Right renal pelvis (tissue), 4 donors: ENCODE results near the gene KIF7. TPM values are rescaled to one million over a fixed set of nuclear protein-coding genes. Genes with fewer than 3 reads are reported as not detected.
"Not testable (repeated sequence)": the region's sequence is repeated elsewhere in the genome, so short reads cannot be mapped to it uniquely, and the experiment has no call there.

Experiments
- DNase-seq, 4 donors: peaks; one replicate each; pipeline ENCODE4 v3.0.0-alpha.2; 2013; ENCODE audit warnings: low read depth in 4 of 4, low spot score in 3 of 4, missing footprints in 1 of 4
- polyA plus RNA-seq, 4 donors: library from polyadenylated mRNA; unstranded; fragments of 120-200 nt; gene quantifications; one replicate each; pipeline ENCODE4 v1.2.1, GENCODE V29; 2013; ENCODE audit not compliant: insufficient read length in 4 of 4

Gene KIF7
- polyA plus RNA-seq, 4 donors: 9.7 to 13.4 (median 10.2) TPM

- no peak for DNase-seq
These were observed 27.9 kb downstream of the KIF7 start for GRCh38 chr15:89627256-89627970.

GRCh38 chr15:89625716-89626115 lies 29.6 kb downstream of the KIF7 start:
- no peak for DNase-seq

- DNase-seq: no peak
These were observed 32.1 kb downstream of the KIF7 start for GRCh38 chr15:89623165-89623564.

DNA sequence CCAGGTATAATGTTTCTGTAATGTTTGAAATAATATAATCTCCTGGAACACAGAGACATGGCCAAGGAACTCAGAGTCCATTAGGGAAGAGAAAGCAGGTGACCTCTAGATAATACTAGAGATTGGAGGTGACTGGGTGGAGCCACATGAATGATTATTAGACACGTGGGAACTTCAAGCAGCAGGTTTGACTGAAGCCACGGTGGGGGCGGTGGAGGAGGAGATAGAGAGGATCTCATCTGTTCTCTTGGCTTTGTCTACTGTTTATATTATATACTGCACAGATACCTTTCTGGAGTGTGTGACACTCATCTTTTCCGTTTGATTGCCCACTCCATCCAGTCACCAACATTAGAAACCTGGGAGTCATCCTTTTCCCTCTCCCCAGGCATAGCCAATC lies 33.7 kb downstream of the KIF7 start:
- no peak for DNase-seq

DNA sequence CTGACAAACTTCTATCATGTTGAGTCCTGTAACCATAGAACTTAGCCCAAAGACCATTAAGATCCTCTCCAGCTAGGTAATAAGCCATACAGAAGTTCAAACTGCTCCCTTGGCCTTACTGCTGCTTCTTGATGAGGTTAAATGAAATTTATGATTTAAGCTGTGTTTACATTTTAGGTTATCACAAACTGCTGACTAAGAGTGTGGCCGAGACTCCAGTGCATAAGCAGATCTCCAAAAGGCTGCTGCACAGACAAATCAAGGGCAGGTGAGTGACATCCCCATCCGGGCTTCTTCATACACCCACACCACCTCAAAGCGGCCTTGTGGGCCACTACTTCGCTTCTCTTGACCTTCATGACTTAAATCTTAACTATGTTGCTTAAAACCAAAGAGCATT lies 39.0 kb downstream of the KIF7 start:
- no peak for DNase-seq

DNA sequence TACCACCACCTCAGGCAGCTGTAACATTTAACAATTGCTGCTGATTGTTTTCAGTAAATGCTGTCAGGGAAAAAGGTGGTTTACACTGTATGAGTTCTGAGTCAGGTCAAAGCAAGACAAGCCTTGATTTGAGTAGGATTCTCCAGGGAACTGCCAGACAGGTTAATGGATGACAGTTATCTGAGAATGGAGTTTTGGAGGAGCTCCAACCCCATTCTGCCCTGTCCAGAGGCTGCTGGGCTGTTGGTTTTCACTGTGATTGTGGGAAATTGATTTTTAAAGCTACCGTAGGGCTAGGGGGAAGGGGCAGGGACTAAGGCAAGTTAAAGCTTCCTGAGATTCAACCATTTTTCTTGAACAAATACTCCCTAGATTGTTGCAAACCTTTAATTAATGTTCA lies 40.1 kb downstream of the KIF7 start:
- DNase-seq: no peak

DNA sequence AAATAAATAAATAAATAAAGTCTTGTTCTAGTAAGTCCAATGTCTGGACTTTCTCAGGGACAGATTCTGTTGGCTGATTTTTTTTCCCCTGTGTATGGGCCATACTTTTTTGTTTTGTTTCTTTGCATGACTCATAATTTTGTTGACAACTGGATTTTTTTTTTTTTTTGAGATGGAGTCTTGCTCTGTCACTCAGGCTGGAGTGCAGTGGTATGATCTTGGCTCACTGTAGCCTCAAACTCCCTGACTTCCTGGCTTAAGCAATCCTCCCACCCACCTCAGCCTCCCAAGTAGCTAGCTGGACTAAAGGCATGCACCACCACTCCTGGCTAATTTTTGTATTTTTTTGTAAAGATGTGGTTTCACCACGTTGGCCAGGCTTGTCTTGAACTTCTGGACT lies 41.1 kb downstream of the KIF7 start:
- no peak for DNase-seq

- DNase-seq: no peak
These were observed 42.2 kb downstream of the KIF7 start for GRCh38 chr15:89613031-89613430.

DNA sequence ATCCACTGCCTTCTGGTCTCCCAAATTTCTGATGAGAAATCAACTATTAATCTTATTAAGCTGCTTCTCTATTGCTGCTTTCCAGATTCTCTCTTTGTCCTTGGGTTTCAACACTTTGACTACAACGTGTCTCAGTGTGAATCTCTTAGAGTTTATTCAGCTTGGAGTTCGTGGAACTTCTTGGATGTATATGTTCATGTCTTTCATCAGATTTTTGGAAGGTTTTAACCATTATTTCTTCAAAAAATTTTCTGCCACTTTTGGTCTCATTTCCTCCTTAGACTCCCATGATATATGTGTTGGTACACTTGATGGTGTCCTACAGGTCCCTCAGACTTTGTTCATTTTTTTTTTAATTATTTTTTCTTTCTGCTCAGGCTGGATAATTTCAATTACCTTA lies 44.0 kb downstream of the KIF7 start:
- no peak for DNase-seq

GRCh38 chr15:89599021-89599420 lies 56.2 kb downstream of the KIF7 start:
- no peak for DNase-seq

GRCh38 chr15:89593018-89593417 lies 62.2 kb downstream of the KIF7 start:
- DNase-seq: no peak

DNA sequence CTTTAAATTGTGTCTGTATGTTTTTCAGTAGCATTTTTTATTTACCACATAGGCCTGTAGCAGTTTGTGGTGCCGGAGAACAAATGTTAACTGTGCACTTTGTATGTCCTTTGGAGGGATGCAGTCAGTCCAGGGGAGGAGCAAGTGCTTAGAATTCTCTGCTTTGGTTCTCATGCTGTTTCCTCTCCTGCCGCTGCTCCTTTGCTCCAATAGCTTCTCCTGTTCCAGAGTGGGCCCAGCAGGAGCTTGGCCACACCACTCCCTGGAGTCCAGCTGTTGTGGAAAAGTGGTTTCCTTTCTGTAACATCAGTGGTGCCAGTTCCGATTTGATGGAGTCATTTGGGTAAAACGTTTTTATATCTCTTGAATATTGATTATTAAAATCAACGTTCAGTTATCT lies 63.4 kb downstream of the KIF7 start:
- DNase-seq: no peak

DNA sequence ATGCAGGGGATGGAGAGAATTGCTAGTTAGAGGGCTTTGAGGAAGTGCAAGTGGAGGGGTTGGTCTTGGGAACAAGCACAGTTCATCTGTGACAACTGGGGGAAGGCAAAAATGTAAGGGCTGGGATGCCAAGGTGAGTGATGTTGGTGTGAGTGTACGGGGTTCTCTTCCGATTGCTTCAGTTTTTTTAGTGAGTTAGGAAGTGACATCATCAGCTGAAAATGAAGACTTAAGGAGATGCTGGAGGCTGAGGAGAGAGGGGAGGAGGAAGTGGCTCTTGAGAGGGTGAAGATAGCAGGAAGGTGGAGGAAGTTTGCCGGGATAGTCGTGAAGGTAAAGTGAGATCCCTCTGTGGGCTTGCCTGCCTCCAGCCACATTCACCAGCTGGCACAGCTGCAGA lies 67.3 kb downstream of the KIF7 start:
- no peak for DNase-seq

- DNase-seq: no peak
These were observed 68.6 kb downstream of the KIF7 start for GRCh38 chr15:89586651-89587050.

DNA sequence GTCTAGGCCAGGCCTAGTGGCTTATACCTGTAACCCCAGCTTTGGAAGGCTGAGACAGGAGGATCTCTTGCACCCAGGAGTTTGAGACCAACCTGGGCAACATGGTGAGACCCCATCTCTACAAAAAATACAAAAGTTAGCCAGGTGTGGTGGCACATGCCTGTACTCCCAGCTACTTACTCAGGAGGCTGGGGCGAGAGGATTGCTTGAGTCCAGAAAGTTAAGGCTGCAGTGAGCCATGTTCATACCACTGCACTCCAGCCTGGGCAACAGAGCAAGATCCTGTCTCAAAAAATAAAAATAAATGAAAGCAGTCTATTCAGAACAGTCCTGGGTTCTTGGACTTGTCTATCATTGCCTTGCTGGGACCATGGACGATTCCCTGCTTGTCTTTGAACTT lies 74.5 kb downstream of the KIF7 start:
- DNase-seq: not testable (repeated sequence)

GRCh38 chr15:89578146-89578545 lies 77.1 kb downstream of the KIF7 start:
- DNase-seq: no peak

Other genes starting within 250 kb of the KIF7 start
- gene RHCG, start 158.9 kb downstream of the KIF7 start, polyA plus RNA-seq: 1 to 10 TPM; 2.2 to 3.3 (median 3.1) TPM
- 1 to 10 TPM; 8.6 to 9.8 (median 9.4) TPM for gene TICRR, start 80.0 kb downstream of the KIF7 start, polyA plus RNA-seq
- 1 to 10 TPM in 1 of 4 donors, under 1 TPM in 3; 0.68 to 1.3 (median 0.93) TPM for gene PLIN1, start 23.9 kb upstream of the KIF7 start, polyA plus RNA-seq
- gene PEX11A, start 35.3 kb upstream of the KIF7 start, polyA plus RNA-seq: 10 to 100 TPM; 16.3 to 22.1 (median 20.0) TPM
- gene WDR93, start 35.3 kb upstream of the KIF7 start, polyA plus RNA-seq: 1 to 10 TPM; 2.1 to 3.1 (median 2.3) TPM
- gene MESP1, start 95.8 kb upstream of the KIF7 start, polyA plus RNA-seq: 1 to 10 TPM in 3 of 4 donors, under 1 TPM in 1; 0.72 to 1.9 (median 1.2) TPM
- gene MESP2, start 120.9 kb upstream of the KIF7 start, polyA plus RNA-seq: under 1 TPM; 0.18 to 0.80 (median 0.52) TPM
- 100 to 1,000 TPM in 2 of 4 donors, 10 to 100 TPM in 2; 66.5 to 128 (median 98.2) TPM for gene ANPEP, start 159.4 kb upstream of the KIF7 start, polyA plus RNA-seq
- 10 to 100 TPM; 36.4 to 51.2 (median 40.2) TPM for gene AP3S2, start 238.5 kb upstream of the KIF7 start, polyA plus RNA-seq